Measurements from ENCODE around the gene FAM187B.
A peak's percentile ranks its signal among the peaks of the same experiment; 100 is the strongest.

Gene FAM187B

DNA sequence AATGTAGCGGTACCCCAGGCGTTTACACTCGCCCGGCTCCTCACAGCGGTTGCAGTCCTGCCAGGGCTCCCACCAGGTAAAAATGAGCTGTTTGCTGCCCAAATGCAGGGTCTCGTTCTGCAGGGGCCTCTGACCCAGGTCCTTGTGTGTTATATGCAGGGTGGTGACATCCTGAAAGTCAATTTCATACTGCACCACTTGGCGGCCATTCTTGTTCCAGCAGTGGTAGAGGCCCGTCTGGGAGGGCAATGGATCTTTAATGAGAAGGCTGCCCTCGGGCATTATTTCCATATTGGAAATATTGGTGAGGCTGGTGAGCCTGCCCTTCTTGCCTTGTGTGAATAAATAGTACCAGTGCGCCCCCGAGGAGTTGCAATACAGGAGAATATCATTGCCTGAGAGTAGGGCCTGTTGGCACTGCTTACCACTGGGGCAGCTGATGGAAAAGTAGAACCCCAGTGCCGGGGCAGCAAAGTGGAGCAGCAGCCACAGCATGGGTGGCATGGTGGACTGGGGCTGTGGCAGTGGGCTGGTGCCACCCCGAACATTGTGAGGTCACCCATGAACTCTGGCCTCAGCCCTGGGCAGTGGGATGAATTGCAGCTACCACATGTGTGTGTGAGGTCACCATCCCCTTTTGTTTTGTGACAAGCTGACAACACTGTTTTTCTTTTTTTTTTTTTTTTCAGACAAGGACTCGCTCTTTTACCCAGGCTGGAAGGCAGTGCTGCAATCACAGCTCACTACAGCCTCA, at the start of gene FAM187B:
TSS of gene FAM187B (minus strand) at position 563 of the 754 bp plus-strand sequence. CDS start at position 504, 59 bp downstream.
- DNase-seq (ENCODE audit: low read depth), result no peak

DNA sequence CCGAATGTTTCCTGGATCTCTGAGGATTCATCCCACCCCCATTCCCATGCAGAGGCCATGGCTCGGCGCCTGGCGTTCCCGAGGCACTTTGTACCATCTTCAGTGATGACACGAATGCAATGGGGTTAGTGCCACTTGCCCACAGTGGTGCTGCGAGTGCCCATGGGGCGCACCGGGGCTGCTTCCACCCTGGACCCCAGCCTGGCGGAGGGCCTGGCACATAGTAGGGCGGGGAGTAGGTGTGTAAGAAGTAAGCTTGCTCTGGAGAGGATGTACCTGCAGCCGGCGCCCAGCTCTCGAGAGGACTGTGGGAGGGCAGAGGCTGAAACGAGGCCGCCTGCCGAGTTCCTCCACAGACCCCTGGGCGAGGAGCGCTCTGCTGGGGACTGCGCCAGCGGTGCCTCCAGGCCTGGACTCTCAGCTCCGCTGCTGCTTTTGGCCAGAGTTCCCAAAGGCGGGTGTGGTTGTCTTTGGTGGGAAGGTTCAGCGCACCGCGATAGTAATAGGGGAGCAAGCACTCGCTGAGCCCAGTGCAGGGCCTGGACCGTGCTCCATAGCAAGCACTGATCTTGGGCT, 48.3 kb upstream of the FAM187B start:
- no peak for DNase-seq (ENCODE audit: low read depth)

DNA sequence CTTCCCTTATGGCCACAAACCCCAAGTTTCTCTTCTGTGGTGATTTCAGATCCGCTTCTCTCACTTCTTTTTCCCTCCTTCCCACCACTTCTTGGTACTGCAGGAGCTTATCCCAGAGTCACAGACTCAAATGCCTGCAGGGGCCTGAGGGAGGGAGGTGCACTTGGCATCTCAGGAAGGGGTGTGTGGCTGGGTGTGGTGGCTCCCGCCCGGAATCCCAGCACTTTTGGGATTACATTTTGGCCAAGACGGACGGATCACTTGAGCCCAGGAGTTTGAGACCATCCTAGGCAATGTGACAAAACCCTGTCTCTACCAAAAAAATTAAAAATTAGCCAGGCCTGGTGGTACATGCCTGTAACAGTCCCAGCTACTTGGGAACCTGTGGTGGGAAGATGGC, 45.8 kb upstream of the FAM187B start:
- no peak for DNase-seq (ENCODE audit: low read depth)

DNA sequence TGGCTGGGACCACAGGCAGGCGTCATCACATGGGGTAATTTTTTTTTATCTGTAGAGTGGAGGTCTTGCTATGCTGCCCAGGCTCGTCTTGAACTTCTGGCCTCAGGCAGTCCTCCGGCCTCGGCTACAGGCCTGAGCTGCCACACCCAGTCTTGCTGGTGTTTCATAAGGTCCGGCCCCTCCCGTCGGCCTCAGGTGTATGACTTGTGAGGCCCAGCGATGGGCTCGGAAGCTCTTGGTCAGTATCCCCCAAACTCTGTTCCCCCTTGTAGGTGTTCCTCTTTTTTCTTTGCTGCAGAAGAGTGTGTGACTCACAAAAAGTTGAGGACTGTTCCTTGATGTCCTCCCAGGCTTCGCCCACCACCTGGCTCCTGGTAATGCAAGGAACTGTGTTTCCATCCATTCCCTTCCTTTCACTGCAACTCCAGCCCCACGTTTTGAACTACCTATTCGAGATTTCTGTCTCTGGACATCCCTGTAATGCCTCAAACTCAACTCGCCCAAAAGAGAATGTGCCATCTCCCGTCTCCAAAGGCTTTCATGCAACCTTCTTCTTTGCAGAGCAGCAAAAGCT, 45.2 kb upstream of the FAM187B start:
- no peak for DNase-seq (ENCODE audit: low read depth)

DNA sequence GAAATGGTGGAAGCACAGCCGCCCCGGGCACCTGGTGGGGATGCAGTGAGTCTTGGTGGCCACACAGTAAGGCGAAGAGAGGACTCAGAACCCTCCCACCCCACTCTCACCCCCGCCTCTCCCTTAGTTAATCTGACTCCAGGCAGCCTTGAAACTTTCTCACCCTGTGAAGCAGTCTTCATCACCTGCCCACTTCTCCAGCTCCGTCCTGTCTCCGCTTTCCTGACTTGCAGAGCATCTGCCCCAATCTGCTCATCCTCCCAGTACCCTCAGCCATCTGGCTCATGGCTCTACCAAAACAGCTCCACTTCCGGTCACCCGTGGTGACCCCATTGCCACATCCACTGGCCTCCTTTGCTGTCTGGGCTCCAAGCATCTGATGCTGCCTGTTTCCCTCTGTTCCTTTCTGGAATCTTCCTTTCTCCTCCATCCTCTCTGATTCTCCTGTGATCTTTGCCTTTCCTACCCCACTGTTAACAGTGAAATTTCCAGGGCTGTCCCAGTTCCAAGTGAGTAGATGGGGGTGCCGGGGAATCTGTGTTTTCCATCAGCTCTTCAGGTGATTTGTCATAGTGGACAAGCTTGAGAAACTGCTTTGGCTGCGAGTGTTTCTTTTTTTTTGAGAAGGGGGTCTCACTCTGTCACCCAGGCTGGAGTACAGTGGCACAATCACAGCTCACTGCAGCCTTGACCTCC, 44.6 kb upstream of the FAM187B start:
- no peak for DNase-seq (ENCODE audit: low read depth)

DNA sequence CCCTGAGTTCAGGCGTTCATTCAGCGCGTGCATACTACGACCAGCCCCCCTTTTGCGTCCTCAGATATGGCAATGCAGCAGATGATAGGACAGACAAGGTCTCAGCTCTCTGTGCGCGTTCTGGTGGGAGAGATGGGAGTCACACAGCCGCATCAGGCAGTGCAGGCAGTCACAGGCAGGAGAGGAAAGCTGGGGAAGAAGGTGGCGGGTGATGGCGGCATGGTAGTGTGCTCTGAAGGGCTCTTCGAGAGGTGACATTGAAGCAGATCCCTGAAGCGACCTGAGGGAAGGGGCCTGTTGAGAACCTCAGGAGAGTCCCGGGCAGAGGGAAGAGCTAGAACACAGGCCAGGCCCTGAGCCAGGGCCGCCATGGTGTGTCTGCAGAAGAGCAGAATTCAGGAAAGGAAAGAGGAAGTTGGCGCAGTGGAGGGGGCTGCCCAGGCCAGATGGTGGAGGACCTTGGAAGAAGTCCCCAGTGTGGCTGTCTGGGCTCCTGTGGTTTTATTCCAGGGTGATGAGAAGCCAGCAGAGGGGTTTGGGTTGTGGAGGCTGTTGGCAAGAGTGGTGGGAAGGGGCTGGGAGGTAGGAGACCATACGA, 43.7 kb upstream of the FAM187B start:
- DNase-seq (ENCODE audit: low read depth), result no peak

DNA sequence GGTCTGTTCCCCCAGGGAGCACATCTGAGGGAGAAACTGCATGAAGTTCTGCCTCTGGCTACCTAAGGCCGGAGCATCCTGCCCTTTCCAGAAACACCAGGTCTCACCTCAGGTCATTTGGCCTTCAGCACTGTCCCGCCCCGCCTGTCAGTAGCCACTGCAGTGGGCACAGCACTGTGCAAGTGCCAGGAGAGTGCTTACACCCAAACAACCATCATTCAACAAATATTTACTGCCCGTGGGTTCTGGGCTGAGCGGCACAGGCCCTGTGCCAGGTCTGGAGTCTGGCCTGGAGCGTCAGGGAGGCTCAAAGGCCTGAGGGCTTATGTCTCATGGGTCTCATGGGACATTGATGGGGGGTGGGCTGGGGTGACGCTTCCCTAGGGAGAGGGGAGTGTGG, 43.0 kb upstream of the FAM187B start:
- DNase-seq (ENCODE audit: low read depth), result no peak

DNA sequence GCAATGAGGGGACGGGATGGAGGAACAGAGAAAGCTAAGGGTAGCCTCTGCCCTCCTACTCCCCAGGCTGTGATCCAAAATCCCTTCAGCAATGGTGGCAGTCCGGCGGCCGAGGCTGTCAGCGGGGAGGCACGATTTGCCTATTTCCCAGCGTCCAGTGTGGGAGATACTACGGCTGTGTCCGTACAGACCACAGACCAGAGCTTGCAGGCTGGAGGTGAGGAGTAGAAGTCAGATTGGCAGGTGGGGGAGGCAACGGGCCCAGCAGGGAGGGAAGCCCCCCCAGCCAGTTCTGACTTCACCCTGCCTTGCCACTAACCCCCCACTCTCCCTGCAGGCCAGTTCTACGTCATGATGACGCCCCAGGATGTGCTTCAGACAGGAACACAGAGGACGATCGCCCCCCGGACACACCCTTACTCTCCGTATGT, 41.9 kb upstream of the FAM187B start:
- no peak for DNase-seq (ENCODE audit: low read depth)

DNA sequence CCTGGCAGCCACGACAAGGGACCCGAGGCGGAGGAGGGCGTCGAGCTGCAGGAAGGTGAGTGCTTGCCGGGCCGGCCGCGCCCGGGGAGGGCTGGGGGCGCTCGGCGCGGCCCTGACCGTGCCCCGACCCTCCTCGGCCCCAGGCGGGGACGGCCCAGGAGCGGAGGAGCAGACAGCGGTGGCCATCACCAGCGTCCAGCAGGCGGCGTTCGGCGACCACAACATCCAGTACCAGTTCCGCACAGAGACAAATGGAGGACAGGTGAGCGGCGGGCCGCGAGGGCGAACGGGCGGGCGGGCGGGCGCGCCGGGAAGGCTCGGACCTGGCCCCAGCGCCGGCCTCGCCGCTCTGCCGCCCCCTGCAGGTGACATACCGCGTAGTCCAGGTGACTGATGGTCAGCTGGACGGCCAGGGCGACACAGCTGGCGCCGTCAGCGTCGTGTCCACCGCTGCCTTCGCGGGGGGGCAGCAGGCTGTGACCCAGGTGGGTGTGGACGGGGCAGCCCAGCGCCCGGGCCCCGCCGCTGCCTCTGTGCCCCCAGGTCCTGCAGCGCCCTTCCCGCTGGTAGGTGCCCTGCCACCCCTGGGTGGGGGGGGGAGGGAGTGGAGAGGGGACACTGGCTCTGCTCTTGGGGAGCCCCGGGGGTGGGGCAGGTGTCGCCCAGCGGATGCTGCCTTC, 41.0 kb upstream of the FAM187B start:
- DNase-seq (ENCODE audit: low read depth), result peak; percentile 31

DNA sequence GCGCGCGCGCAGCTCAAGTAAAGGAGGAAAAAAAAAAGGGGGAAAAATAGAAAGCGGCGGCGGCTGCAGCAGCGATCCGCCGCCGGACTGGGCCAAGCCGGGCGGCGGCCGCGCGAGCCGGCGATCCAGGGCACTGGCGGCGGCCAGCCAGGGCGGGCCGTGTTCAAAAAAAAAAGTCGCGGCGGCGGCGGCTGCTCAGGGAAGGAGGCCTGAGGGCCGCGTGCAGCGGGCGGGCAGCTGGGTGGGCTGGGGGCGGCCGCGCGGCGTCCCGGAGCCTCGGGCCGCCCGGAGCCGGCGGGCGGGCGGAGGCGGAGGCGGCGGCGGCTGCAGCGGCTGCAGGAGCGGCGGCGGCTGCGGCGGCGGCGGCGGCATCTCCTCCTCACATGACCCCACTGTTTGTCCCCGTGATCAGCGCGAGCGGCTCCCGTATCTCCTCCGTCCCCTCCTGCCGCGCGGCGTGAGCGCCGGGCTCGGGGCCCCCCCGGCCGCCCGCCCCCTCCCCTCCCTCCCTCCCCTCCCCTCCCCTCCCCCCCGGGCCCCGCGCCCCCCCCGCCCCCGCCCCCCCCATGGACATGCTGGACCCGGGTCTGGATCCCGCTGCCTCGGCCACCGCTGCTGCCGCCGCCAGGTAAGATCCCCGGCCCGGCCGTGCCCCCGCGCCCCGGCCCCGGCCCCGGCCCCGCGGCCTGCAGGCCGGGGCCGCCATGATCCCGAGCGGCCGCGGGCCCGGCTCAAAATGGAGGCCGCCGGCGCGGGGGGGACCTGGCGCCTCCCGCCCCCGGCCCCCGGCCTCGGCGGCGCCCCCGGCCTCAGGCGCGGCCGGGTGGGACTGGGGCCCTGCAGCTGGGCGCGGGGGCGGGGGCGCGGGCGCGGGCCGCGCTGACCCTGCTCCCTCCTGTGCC, 40.2 kb upstream of the FAM187B start, which contains the start of gene USF2:
TSS of gene USF2 (plus strand) at position 427 of the 902 bp plus-strand sequence. CDS start at position 567, 140 bp downstream.
- DNase-seq (ENCODE audit: low read depth), result peak; percentile 43

DNA sequence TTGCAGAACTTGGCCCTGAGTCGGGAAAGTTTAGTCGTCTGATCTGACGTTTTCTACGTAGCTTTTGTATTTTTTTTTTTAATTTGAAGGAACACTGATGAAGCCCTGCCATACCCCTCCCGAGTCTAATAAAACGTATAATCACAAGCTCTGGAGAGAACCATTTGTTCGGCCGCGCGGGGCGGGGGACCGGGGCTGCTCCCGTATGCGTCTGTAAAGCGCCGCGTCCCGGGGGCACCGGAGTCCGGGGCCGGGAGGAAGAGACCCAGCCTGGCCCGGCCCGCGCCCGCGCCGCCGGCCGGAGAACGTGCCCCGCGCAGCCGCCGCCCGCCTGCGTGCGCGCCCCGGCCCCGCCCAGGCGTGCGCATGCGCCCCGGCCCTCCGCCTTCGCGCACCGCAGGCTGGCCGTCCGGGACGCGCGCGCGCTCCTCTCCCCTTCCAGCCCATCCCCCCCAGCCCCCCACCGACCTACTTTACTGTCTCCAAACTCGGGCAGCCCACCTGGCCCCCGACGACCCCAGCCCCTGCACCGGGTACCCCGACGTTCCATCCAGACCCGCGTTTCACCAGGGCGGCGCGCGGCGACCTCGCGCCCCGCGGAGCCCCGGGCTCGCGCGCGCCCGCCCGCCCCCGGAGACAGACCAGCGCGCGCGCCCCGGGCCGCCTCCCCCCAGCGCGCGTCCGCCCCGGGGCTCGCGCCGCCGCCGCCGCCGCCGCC, 39.4 kb upstream of the FAM187B start:
- peak; percentile 40 for DNase-seq (ENCODE audit: low read depth)

DNA sequence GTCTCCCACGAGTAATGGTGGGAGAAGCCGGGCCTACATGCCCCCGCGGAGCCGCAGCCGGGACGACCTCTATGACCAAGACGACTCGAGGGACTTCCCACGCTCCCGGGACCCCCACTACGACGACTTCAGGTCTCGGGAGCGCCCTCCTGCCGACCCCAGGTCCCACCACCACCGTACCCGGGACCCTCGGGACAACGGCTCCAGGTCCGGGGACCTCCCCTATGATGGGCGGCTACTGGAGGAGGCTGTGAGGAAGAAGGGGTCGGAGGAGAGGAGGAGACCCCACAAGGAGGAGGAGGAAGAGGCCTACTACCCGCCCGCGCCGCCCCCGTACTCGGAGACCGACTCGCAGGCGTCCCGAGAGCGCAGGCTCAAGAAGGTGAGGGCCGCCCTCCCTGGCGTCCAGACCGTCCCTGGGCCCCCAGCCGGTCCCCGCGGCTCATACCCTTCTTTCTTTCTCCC, 38.8 kb upstream of the FAM187B start:
- no peak for DNase-seq (ENCODE audit: low read depth)

DNA sequence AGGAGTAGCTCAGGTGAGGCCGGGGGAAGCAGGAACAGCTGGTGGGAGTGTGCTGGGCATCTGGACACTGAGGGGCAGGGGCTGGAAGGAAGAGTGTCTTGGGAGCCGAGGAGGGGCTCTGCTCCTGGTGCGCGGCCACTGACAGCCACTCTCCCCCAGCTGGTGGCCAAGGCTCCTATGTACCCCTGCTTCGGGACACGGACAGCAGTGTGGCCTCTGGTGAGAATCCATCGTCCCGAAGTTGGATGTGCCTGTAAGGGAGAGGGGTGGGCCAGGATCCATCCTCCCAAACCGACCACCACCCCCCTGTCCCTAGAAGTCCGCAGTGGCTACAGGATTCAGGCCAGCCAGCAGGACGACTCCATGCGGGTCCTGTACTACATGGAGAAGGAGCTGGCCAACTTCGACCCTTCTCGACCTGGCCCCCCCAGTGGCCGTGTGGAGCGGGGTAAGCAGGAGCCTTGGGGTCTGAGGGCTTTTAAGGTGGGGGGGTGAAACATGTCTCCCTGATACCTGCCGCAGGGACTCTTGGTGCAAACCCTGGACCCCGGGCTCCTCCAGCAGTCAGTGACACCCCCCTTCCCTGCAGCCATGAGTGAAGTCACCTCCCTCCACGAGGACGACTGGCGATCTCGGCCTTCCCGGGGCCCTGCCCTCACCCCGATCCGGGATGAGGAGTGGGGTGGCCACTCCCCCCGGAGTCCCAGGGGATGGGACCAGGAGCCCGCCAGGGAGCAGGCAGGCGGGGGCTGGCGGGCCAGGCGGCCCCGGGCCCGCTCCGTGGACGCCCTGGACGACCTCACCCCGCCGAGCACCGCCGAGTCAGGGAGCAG, 38.2 kb upstream of the FAM187B start:
- DNase-seq (ENCODE audit: low read depth), result no peak

DNA sequence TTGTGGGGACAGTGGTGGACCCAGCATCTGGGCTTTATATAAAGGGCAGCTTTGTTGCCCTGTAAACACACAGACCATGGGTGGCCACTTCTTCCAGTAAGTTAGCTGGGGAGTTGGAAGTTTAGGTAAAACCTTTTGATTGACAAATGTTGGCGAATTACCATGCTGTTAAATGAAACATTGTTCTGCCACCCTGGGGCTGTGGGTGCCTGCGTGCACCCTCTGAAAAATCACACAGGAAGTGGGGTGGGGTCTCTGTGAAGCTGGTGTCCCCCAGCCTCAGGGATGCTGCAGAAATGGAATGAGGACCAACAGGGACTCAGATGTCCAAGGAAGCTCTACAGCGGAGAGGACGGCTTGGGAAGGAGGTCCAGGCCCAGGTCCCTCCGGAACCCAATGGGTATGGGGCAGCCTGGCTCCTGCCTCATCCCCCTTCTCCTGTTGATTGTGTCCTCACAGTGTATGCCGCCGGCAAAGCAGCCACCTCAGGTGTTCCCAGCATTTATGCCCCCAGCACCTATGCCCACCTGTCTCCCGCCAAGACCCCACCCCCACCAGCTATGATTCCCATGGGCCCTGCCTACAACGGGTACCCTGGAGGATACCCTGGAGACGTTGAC, 37.5 kb upstream of the FAM187B start:
- DNase-seq (ENCODE audit: low read depth), result no peak

DNA sequence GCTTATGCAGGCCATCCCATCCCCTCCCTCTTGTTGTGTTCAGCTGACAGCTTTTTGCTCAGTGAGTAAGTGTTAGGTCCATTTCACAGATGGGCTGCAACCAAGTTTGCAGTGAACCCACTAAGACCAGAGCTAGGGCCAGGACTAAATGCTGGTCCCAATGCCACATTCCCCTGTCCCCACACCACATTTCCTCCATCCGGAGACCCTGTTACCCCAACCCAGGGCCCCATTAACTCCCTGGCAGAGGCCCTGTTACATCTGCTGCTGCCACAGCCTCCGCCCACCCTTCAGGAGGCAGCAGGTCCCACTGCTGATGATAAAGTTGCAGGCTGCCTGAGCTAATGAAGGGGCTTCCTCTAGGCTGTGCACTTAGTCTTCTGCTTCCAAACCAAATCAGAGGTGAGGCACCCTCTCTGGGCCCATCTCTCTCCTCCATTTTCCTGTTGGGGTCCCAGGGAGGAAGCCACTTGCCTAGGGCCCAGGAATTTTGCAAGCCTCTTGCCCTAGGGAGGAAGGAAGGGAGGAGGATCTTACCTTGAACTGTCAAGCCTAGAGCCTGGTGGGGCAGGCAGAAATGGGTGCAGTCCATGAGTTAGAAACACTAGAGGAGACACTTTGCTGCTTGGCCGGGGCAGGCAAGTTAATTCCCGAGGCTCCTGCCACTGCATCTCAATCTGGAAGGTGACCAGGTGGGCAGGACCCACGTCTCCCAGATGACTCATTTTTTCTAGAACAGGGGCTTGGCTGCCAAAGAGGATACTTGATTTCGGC, 36.8 kb upstream of the FAM187B start:
- DNase-seq (ENCODE audit: low read depth), result no peak

DNA sequence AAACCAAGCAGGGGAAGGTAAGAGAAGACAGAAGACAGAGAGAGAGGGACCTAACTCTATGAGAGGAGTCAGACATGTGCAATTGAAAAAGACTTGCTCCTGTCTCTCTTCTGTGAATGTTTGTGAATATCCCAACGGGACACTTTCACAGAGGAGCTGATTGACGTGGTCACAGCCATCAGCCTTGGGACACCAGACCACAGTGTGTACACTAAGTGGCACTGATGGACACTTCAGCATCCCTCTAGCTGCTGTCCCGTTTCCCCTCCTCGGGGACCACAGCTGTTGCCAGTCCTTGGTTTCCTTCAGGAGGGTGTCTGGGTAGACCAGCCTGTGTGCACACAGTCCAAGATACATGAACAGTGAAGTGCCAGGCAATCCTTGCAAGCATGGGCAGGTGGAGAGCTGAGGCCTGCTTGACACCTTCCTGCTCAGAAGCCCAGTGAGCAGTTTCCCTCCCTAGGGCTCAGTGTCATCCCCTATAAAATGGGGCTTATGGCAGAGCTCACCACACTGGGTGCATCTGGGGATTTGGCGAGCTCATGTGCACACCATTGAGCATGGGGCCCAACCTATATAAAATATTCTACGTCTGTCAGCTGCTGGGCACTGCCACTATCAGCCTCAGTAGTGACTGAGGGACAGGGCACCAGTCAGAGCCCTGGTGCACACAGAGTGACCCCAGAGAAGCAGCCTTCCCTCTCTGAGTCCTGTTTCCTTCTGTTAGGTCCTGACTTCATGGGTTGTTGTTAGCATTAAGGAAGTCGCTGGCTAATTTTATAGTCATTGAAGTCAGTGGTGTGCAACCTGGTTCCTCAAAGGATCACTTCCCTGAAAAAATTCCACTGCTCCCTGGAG, 36.0 kb upstream of the FAM187B start:
- no peak for DNase-seq (ENCODE audit: low read depth)

All from stromal cell of bone marrow (primary cell).